Retinal pigment epithelial cell (primary cell): Measurements from ENCODE around the gene SFMBT2.
"Not testable (repeated sequence)": the region's sequence is repeated elsewhere in the genome, so short reads cannot be mapped to it uniquely, and the experiment has no call there.

ENCODE experiments used
- DNase-seq: peaks from one replicate; pipeline ENCODE4 v3.0.0-alpha.2; 2010; ENCODE audit warnings: low read depth
- H3K4me3 ChIP-seq: 2 replicates; pipeline ENCODE4 v1.5.1; 2011; ENCODE audit warnings: mild to moderate bottlenecking, low read length, control low read depth, moderate library complexity
- TF ChIP-seq, protein P1 (sequence below): conservative IDR thresholded peaks from 2 replicates; pipeline ENCODE4 v1.5.1; 2011; ENCODE audit warnings: low read depth, low read length, control low read depth, inconsistent platforms

The SFMBT2 gene

DNA sequence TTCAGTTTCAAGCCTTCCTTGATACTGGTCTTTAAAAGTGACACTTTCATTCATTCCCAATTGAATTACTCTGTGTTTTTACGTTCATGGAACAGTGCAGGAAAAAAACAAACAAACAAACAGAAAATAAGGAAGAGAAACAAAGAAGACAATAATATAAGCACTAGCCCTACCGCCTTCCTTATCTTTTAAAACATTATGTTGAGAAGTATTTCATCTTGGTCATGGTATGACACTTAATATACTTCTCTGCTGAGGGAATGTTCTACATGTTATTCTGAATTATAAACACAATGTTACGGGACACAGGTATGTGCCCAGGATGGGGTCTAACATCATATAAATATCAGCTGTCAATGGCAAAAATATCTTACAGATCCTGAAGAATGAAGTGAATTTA, 176.7 kb downstream of the SFMBT2 start:
- TF ChIP-seq, protein P1, sequence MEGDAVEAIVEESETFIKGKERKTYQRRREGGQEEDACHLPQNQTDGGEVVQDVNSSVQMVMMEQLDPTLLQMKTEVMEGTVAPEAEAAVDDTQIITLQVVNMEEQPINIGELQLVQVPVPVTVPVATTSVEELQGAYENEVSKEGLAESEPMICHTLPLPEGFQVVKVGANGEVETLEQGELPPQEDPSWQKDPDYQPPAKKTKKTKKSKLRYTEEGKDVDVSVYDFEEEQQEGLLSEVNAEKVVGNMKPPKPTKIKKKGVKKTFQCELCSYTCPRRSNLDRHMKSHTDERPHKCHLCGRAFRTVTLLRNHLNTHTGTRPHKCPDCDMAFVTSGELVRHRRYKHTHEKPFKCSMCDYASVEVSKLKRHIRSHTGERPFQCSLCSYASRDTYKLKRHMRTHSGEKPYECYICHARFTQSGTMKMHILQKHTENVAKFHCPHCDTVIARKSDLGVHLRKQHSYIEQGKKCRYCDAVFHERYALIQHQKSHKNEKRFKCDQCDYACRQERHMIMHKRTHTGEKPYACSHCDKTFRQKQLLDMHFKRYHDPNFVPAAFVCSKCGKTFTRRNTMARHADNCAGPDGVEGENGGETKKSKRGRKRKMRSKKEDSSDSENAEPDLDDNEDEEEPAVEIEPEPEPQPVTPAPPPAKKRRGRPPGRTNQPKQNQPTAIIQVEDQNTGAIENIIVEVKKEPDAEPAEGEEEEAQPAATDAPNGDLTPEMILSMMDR: no peak
- H3K4me3 ChIP-seq: no peak overlapping the region
- DNase-seq: no peak

DNA sequence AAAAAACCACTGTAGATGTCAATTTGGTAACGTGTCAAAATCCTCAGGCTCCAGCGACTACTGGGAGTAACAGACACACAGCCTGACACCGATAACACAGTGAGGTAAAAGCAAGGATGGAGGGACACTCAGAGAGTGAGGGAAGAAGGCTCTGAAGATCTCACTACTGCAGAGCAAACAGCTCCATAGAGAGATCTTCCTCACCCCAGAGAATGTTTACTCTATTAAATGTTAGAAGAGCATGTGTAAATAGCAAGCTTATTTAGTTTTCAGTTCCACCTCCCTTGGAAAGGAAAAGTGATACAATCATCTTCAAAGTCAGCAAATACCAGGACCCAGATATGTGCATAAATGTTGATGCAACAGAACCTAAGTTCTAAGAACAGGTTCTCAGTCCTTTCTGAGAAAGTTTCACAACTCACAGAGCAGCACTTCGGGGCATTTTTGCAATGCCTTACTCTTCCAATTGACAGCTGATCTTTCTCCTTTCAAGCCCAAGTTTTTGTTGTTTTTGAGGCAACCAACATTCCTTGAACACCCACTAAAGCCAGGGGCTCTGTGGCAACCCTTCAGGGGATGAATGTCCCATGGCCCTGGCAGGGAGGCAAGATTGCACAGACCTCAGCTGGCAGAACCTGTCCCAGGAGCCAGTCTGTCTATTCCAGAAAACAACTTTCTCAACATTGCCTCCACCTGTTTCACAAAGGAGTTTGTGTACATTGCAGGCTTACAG, 177.4 kb downstream of the SFMBT2 start:
- TF ChIP-seq, protein P1: no peak
- H3K4me3 ChIP-seq: no peak overlapping the region
- no peak for DNase-seq

DNA sequence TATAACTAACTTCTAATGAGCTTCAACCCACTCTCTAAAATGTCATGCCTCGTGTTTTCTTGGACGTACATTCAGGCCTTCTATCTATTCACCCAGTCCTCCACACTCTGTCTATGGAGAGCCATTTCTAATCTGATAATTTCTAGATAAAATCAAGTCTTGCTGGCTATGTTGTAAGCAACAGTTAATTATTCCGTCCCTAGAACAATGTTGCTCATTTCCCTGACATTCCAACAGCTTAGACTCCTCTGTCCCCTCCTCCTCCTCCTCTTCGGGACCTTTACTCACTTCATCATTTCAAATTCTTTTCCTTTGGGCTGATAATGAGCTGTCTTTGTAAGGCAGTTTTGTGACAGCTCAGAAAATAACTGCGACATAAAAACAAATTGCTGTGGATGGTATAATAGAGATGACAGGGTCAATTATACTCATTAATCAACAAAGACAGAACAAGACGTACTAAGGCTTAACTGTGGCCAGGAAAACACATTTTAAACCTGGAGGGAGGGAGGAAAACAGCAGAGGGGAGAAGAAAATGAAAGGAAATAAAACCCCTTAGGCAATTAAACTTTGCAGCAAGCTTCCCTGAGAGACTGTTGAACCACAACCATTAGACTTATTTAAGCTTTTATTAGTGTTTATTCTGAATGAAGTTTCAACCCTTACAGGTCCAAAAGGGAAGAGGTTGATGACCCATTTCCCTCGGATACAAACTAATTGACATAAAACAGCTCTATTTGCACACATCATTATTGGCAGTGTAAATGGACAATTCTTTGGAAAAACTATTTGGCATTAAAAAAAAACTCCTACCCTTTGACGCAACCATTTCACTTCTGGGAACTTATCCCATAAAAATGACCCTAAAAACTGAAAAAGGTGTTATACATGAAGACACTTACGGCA, 179.1 kb downstream of the SFMBT2 start:
- DNase-seq: no peak
- no peak overlapping the region for H3K4me3 ChIP-seq
- TF ChIP-seq, protein P1: no peak

DNA sequence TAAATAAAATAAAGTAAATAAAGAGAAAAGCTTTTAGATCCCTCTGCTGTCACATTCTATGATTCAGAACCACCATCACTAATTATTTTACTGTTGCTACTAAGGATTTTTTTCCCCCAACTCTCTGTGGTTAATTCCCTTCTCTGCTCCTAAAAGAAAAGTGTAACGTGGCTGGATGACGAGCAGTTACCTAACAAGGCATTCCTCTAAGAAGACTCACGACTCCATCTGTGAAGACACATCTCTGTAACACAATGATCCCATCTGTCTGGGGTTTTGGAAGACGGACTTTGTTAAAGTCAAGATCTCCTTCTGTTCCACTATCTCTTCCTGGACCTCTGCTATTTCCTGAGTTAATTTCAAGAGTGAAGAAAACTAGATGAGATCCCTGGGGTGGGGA, 179.9 kb downstream of the SFMBT2 start:
- no peak for DNase-seq
- TF ChIP-seq, protein P1: no peak
- no peak overlapping the region for H3K4me3 ChIP-seq

DNA sequence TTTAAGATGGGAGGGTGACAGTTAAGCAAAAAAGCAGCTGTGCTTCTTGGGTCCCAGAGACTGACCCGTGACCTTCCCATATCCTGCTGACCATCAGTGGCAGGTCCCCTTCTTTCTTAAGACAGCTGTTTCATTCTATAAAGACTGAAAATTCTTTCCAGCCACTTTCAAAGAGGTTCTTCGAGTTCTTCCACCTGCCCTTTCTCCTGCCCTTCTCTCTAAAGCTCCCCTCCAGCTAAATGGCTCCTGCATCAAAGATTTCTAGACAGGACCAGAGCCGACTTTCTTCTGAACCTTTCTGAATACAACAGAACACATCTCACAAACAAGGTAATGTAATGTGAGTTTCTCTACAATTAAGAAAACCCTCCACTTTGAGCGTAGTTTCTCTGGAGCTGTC, 180.8 kb downstream of the SFMBT2 start:
- TF ChIP-seq, protein P1: no peak
- DNase-seq: no peak
- no peak overlapping the region for H3K4me3 ChIP-seq

DNA sequence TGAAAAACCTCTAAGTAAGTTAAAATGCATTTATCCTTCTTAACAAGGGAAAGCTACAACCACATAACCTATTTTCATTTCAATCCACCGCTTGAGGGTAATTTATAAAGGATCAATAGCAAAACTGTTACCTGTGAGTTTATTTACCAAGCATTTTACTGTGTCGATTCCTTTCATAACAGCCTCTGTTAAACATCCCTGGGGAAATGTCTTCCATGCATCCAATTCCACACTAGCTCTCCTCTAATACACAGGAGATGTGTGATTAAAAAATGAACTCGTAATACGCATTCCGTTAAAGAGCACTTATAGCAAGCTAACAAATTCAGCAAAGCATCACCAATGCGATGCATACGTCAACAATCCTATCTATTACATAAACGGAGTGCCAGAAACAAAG, 185.7 kb downstream of the SFMBT2 start:
- H3K4me3 ChIP-seq: no peak overlapping the region
- TF ChIP-seq, protein P1: no peak
- DNase-seq: no peak

DNA sequence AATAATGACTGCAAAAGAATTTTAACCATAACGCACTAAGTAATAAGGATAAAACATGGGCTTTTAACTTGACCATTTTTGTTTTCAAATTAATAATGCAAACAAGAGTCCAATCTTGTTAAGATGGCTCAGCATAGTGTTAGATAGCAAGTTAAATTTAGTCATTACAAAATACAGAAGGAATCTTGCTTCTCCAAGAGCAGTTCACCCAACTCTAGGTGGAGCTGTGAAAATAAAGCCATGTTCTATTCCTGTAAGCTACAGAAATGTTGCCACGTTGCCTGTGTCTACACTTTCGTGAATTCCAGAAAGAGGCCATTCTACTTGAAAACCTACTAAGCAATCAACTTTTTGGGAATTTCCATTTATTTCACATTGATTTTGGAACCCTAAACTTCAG, 191.9 kb downstream of the SFMBT2 start:
- H3K4me3 ChIP-seq: no peak overlapping the region
- TF ChIP-seq, protein P1: peak; percentile 14
- DNase-seq: peak; percentile 0

DNA sequence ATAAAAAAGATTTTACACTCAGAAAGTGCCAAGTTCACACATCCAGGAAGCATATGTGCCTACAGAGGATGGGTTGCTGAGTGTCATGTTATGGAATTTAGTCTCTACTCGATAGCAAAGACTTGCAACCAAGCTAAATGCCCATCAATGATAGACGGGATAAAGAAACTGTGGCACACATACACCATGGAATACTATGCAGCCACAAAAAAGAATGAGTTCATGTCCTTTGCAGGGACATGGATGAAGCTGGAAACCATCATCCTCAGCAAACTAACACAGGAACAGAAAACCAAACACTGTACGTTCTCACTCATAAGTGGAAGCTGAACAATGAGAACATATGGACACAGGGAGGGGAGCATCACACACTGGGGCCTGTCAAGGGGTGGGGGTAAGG, 198.1 kb downstream of the SFMBT2 start:
- not testable (repeated sequence) for DNase-seq

More for the DNA sequence above, 198.1 kb downstream of the SFMBT2 start:
- not testable (repeated sequence) for H3K4me3 ChIP-seq
